ENCODE results near the gene EFCAB6.

Gene EFCAB6

DNA sequence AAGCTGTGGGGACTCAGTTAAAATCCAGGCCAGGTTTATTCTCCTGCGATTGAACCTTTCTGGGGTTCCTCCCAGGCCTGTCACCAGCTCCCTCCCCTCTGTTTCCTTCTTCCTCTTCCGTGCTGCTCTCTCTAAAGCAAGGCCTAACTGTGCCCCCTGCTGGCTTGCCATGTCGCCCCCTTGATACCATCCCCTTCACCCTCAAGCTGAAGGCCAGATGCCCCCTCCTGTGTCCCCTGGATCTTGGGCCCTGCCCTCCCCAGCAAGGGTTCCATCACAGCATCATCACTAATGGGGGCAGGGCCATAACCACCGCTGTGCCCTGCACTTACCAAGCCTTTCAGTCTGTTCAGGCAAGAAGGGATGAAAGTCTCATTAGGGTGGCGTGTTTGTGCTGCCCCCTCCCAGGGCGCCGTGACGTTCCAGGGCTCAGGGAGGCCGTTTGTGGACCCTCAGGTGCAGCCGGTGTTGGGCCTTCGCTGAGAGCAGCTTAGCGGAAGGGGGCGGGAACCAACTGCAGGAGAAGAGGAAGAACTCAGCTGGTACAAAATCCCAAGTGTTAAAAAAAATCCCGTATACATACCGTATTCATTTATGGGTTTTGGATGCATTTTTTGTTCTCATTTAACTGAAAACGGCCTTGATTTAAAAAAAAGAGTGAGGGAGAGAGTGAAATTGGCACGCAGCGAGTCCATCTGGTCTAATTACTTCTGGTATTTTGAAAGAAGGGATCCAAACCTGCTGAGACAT is 330.4 kb downstream of the EFCAB6 start:
- no peak for DNase-seq (ENCODE audit: low read depth in 2 of 2)

DNA sequence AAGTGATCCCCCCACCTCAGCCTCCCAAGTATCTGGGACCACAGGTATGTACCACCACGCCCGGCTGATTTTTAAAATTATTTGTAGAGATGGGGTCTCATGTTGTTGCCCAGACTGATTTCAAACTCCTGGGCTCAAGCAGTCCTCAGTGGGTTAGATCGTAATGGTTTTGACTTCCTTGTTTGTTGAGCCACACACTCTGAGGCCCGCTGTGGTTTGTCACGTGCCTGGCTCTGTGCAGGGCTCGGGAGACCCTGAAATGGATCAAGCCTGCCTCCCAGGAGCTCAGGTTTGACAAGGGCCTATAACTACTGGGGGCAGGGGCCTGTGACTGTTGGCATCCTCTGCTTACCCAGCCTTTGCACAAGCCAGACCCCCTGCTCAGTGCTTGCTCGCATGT is 332.1 kb downstream of the EFCAB6 start:
- no peak for DNase-seq (ENCODE audit: low read depth in 2 of 2)

DNA sequence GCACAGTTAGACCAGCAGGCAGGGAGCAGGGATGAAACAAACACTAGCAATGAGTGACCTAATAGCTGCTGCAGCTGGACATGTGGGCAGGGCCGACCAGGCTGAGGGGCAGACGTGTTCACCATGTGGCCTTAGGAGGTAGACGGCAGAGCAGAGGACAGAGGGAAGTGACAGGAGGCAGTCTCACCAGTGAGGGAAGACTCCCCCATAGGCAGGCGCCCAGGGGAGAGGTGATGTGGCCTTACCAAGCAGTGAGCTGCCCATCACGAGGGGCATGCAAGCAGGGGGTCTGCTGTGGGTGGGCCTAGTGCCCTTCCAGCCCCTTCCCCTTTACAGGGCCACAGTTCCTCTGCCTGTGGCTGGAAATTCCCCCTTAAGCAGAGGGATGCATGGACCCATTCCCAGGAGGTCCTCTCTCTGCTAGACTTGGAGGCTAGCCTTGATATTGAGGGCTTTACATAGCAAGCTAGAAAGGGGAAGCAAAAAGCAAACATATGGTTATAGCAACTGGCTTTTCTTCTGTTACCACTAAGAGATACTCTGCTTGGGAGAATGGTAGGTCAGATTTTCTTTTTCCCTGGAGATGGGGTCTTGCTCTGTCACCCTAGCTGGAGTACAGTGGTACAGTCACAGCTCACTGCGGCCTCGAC is 332.7 kb downstream of the EFCAB6 start:
- DNase-seq (ENCODE audit: low read depth in 2 of 2) = no peak

All from stimulated activated CD8-positive, alpha-beta memory T cell treated with anti-CD3 and anti-CD28 coated beads, Interleukin-2, amount 100 ng/mL, for 48 hours (primary cell).